T-helper 2 cell treated with Interferon-gamma antibody and Interleukin-4, amounts not matched to agents 100 ng/mL and 5 ng/mL, for 36 hours (primary cell): ENCODE measurements around the gene PRKAR1B. TPM values are rescaled to one million over a fixed set of nuclear protein-coding genes. Genes with fewer than 3 reads are reported as not detected.
"Not testable (repeated sequence)": the region's sequence is repeated elsewhere in the genome, so short reads cannot be mapped to it uniquely, and the experiment has no call there.

Source experiments
- intact Hi-C: fragments of 100-400 bp; cut with micrococcal nuclease; formaldehyde crosslinking; loops from one replicate; pipeline ENCODE4 v1.15.1; 2023
- total RNA-seq: library from RNA; stranded (reverse); gene quantifications from 2 replicates; pipeline ENCODE4 v1.2.3, GENCODE V29; 2022

PRKAR1B gene
- total RNA-seq, 1 donor from 2014 or later: 32.7 TPM

- intact Hi-C loops: no loop called here
These were observed 164.1 kb downstream of the PRKAR1B start for GRCh38 chr7:562789-563628.

- intact Hi-C loops: no loop called here
These were observed 164.8 kb downstream of the PRKAR1B start for GRCh38 chr7:562374-562675.

- intact Hi-C loops: no loop called here
These were observed 165.3 kb downstream of the PRKAR1B start for GRCh38 chr7:561631-562373.

- intact Hi-C loops: no loop called here
These were observed 166.0 kb downstream of the PRKAR1B start for GRCh38 chr7:560966-561630.

GRCh38 chr7:559396-559705 is 167.7 kb downstream of the PRKAR1B start:
- intact Hi-C loops: no loop called here

GRCh38 chr7:557558-557881 is 169.6 kb downstream of the PRKAR1B start:
- intact Hi-C loops: no loop called here

GRCh38 chr7:556837-557557 is 170.1 kb downstream of the PRKAR1B start:
- intact Hi-C loops: no loop called here

- intact Hi-C loops: no loop called here
These were observed 170.7 kb downstream of the PRKAR1B start for GRCh38 chr7:556291-556826.

- intact Hi-C loops: no loop called here
These were observed 171.4 kb downstream of the PRKAR1B start for GRCh38 chr7:555551-556160.

- intact Hi-C loops: no loop called here
These were observed 173.4 kb downstream of the PRKAR1B start for GRCh38 chr7:553636-554111.

GRCh38 chr7:552868-553635 is 174.0 kb downstream of the PRKAR1B start:
- intact Hi-C loops: no loop called here

GRCh38 chr7:552151-552867 is 174.8 kb downstream of the PRKAR1B start:
- intact Hi-C loops: not testable (repeated sequence)

- intact Hi-C loops: not testable (repeated sequence)
These were observed 175.5 kb downstream of the PRKAR1B start for GRCh38 chr7:551615-551970.

GRCh38 chr7:550881-551614 is 176.0 kb downstream of the PRKAR1B start:
- intact Hi-C loops: no loop called here

GRCh38 chr7:549891-550625 is 177.0 kb downstream of the PRKAR1B start:
- intact Hi-C loops: no loop called here

- intact Hi-C loops: no loop called here
These were observed 177.8 kb downstream of the PRKAR1B start for GRCh38 chr7:549066-549890.

GRCh38 chr7:548401-548800 is 178.7 kb downstream of the PRKAR1B start:
- intact Hi-C loops: no loop called here
